Mucosa of rectum (tissue), 2 donors: ENCODE measurements around the gene NHLRC2.
"Not testable (repeated sequence)": the region's sequence is repeated elsewhere in the genome, so short reads cannot be mapped to it uniquely, and the experiment has no call there.

Source experiments
- H3K27ac ChIP-seq, 2 donors: one replicate each; pipeline ENCODE4 v1.7.0; 2013; ENCODE audit warnings: inconsistent platforms in 2 of 2, low read depth in 2 of 2, low read length in 2 of 2
- H3K27me3 ChIP-seq, 2 donors: one replicate each; pipeline ENCODE4 v1.7.0; 2013; ENCODE audit warnings: low read length in 2 of 2; ENCODE audit not compliant: control insufficient read depth in 2 of 2, insufficient read depth in 2 of 2
- H3K36me3 ChIP-seq, 2 donors: one replicate each; pipeline ENCODE4 v1.7.0; 2013; ENCODE audit warnings: low read length in 2 of 2; ENCODE audit not compliant: control insufficient read depth in 2 of 2, insufficient read depth in 2 of 2
- H3K4me1 ChIP-seq, 2 donors: one replicate each; pipeline ENCODE4 v1.7.0; 2013; ENCODE audit warnings: low read length in 2 of 2, mild to moderate bottlenecking in 1 of 2; ENCODE audit not compliant: control insufficient read depth in 2 of 2, insufficient read depth in 2 of 2
- H3K4me3 ChIP-seq, 2 donors: one replicate each; pipeline ENCODE4 v1.7.0; 2013; ENCODE audit warnings: low read length in 2 of 2
- H3K9ac ChIP-seq, 2 donors: one replicate each; pipeline ENCODE4 v1.7.0; 2013; ENCODE audit warnings: low read length in 2 of 2, low read depth in 1 of 2, mild to moderate bottlenecking in 1 of 2
- H3K9me3 ChIP-seq, 2 donors: one replicate each; pipeline ENCODE4 v1.7.0; 2013; ENCODE audit warnings: low read length in 2 of 2; ENCODE audit not compliant: control insufficient read depth in 2 of 2
- donor health status: healthy.
- donor health status: Normal muscosa, but diverticular disease.

NHLRC2 gene

GRCh38 chr10:113828567-113828966 is 25.9 kb upstream of the NHLRC2 start:
- H3K4me1 ChIP-seq, H3K27ac ChIP-seq, H3K4me3 ChIP-seq, H3K9ac ChIP-seq, H3K36me3 ChIP-seq, H3K9me3 ChIP-seq, H3K27me3 ChIP-seq: not testable (repeated sequence)

GRCh38 chr10:113842171-113842570 is 12.3 kb upstream of the NHLRC2 start:
- Histone ChIP-seq H3K27me3 (no peaks in the 10 kb centered on the region), H3K27ac (no peak overlapping the region), H3K36me3 (peaks cover 4 to 15% of the 10 kb centered on the region in 2 donors), H3K9ac (no peak overlapping the region), H3K9me3 (no peaks in the 10 kb centered on the region), H3K4me3 (no peak overlapping the region), H3K4me1 (no peaks in the 10 kb centered on the region)

- Histone ChIP-seq H3K27ac (no peak overlapping the region), H3K4me3 (no peak overlapping the region), H3K4me1 (no peaks in the 10 kb centered on the region), H3K27me3 (no peaks in the 10 kb centered on the region), H3K9me3 (no peaks in the 10 kb centered on the region), H3K36me3 (peaks cover 4 to 13% of the 10 kb centered on the region in 2 donors), H3K9ac (no peak overlapping the region)
Observed at GRCh38 chr10:113843972-113844485, 10.4 kb upstream of the NHLRC2 start.

- Histone ChIP-seq H3K27me3 (no peaks in the 10 kb centered on the region), H3K9me3 (no peaks in the 10 kb centered on the region), H3K27ac (no peak overlapping the region), H3K36me3 (peaks cover 0 to 13% of the 10 kb centered on the region in 2 donors), H3K9ac (no peak overlapping the region), H3K4me3 (no peak overlapping the region), H3K4me1 (no peaks in the 10 kb centered on the region)
Observed at GRCh38 chr10:113846036-113846435, 8.4 kb upstream of the NHLRC2 start.

GRCh38 chr10:113849140-113849803 is 5.2 kb upstream of the NHLRC2 start:
- Histone ChIP-seq H3K4me3 (no peak overlapping the region), H3K36me3 (peaks cover 0 to 7% of the 10 kb centered on the region in 2 donors), H3K9ac (no peak overlapping the region), H3K27me3 (no peaks in the 10 kb centered on the region), H3K27ac (no peak overlapping the region), H3K4me1 (peaks cover 0 to 3% of the 10 kb centered on the region in 2 donors), H3K9me3 (no peaks in the 10 kb centered on the region)

- Histone ChIP-seq H3K4me3 (no peak overlapping the region), H3K36me3 (peaks cover 0 to 7% of the 10 kb centered on the region in 2 donors), H3K27ac (no peak overlapping the region), H3K9ac (no peak overlapping the region), H3K4me1 (peaks cover 0 to 3% of the 10 kb centered on the region in 2 donors), H3K9me3 (no peaks in the 10 kb centered on the region), H3K27me3 (no peaks in the 10 kb centered on the region)
Observed at GRCh38 chr10:113849946-113850345, 4.5 kb upstream of the NHLRC2 start.

GRCh38 chr10:113853578-113854012 is 866 bp upstream of the NHLRC2 start:
- H3K4me3 ChIP-seq = peak overlapping the region; percentile 94 to 99
- H3K9me3 ChIP-seq = no peaks in the 10 kb centered on the region
- H3K27me3 ChIP-seq = no peaks in the 10 kb centered on the region
- H3K9ac ChIP-seq = peak overlapping the region; percentile 91 to 97
- no peaks in the 10 kb centered on the region for H3K36me3 ChIP-seq
- peaks cover 10 to 11% of the 10 kb centered on the region in 2 donors for H3K4me1 ChIP-seq
- peak overlapping the region; percentile 83 to 86 for H3K27ac ChIP-seq

- Histone ChIP-seq H3K27ac (peak overlapping the region; percentile 83 to 86), H3K36me3 (peaks cover 7 to 8% of the 10 kb centered on the region in 2 donors), H3K9me3 (no peaks in the 10 kb centered on the region), H3K4me1 (peaks cover 10 to 11% of the 10 kb centered on the region in 2 donors), H3K9ac (peak overlapping the region; percentile 91 to 97), H3K4me3 (peak overlapping the region; percentile 94 to 99), H3K27me3 (no peaks in the 10 kb centered on the region)
Observed at GRCh38 chr10:113854761-113855588, 514 bp downstream of the NHLRC2 start.

GRCh38 chr10:113856563-113856962 is 2.1 kb downstream of the NHLRC2 start:
- H3K4me1 ChIP-seq = peaks cover 10 to 11% of the 10 kb centered on the region in 2 donors
- H3K36me3 ChIP-seq = peaks cover 12 to 21% of the 10 kb centered on the region in 2 donors
- no peak overlapping the region for H3K27ac ChIP-seq
- no peaks in the 10 kb centered on the region for H3K27me3 ChIP-seq
- no peak overlapping the region for H3K9ac ChIP-seq
- peak overlapping the region in 1 of 2 donors; percentile 94 for H3K4me3 ChIP-seq
- H3K9me3 ChIP-seq = no peaks in the 10 kb centered on the region

GRCh38 chr10:113857210-113857609 is 2.7 kb downstream of the NHLRC2 start:
- no peak overlapping the region for H3K9ac ChIP-seq
- no peak overlapping the region for H3K27ac ChIP-seq
- no peak overlapping the region for H3K4me3 ChIP-seq
- no peaks in the 10 kb centered on the region for H3K9me3 ChIP-seq
- peaks cover 12 to 21% of the 10 kb centered on the region in 2 donors for H3K36me3 ChIP-seq
- H3K27me3 ChIP-seq = no peaks in the 10 kb centered on the region
- H3K4me1 ChIP-seq = peaks cover 10 to 11% of the 10 kb centered on the region in 2 donors
